ENCODE measurements around the gene MRM2.

Gene MRM2

GRCh38 chr7:2217206-2217605, 24.8 kb downstream of the MRM2 start:
- no peak overlapping the region for H3K9ac ChIP-seq (ENCODE audit: low read depth in 1 of 2, low read length in 2 of 2)
- no peak overlapping the region for H3K27ac ChIP-seq (ENCODE audit: low read depth in 2 of 2, low read length in 2 of 2)
- peaks cover 45 to 60% of the 10 kb centered on the region in 2 donors for H3K36me3 ChIP-seq (ENCODE audit: control insufficient read depth in 2 of 2, insufficient read depth in 2 of 2, low read length in 2 of 2)
- H3K4me1 ChIP-seq (ENCODE audit: control insufficient read depth in 2 of 2, insufficient read depth in 2 of 2, low read length in 2 of 2), result no peaks in the 10 kb centered on the region
- no peaks in the 10 kb centered on the region for H3K9me3 ChIP-seq (ENCODE audit: control insufficient read depth in 2 of 2, low read length in 2 of 2)
- H3K4me3 ChIP-seq (ENCODE audit: low read length in 2 of 2), result no peak overlapping the region
- no peaks in the 10 kb centered on the region for H3K27me3 ChIP-seq (ENCODE audit: control insufficient read depth in 2 of 2, insufficient read depth in 2 of 2, low read length in 2 of 2)

DNA sequence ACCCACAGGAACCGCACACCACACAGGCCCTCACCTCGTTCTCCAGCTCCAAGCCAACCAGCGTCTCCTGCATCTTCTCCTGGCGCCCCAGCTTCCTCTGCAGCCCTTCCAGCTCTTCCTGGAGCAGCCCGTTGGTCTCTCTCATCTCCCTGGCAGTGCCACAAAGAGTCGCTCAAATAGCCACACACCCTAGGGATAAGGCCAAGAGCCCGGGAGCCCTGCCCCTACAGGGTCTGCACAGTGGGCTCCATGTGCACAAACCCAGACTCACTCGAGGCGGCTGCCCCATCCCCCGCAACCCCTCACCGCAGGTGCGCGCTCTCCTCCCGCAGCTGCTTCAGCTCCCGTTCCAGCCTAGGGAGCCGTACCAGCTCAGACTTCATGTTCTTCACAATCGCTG, 26.2 kb downstream of the MRM2 start:
- H3K9ac ChIP-seq (ENCODE audit: low read depth in 1 of 2, low read length in 2 of 2), result no peak overlapping the region
- H3K4me3 ChIP-seq (ENCODE audit: low read length in 2 of 2), result no peak overlapping the region
- no peak overlapping the region for H3K27ac ChIP-seq (ENCODE audit: low read depth in 2 of 2, low read length in 2 of 2)
- H3K9me3 ChIP-seq (ENCODE audit: control insufficient read depth in 2 of 2, low read length in 2 of 2), result no peaks in the 10 kb centered on the region
- no peaks in the 10 kb centered on the region for H3K4me1 ChIP-seq (ENCODE audit: control insufficient read depth in 2 of 2, insufficient read depth in 2 of 2, low read length in 2 of 2)
- peaks cover 45 to 56% of the 10 kb centered on the region in 2 donors for H3K36me3 ChIP-seq (ENCODE audit: control insufficient read depth in 2 of 2, insufficient read depth in 2 of 2, low read length in 2 of 2)
- no peaks in the 10 kb centered on the region for H3K27me3 ChIP-seq (ENCODE audit: control insufficient read depth in 2 of 2, insufficient read depth in 2 of 2, low read length in 2 of 2)

- peaks cover 45 to 56% of the 10 kb centered on the region in 2 donors for H3K36me3 ChIP-seq (ENCODE audit: control insufficient read depth in 2 of 2, insufficient read depth in 2 of 2, low read length in 2 of 2)
- no peak overlapping the region for H3K27ac ChIP-seq (ENCODE audit: low read depth in 2 of 2, low read length in 2 of 2)
- H3K9ac ChIP-seq (ENCODE audit: low read depth in 1 of 2, low read length in 2 of 2), result no peak overlapping the region
- H3K9me3 ChIP-seq (ENCODE audit: control insufficient read depth in 2 of 2, low read length in 2 of 2), result no peaks in the 10 kb centered on the region
- H3K4me1 ChIP-seq (ENCODE audit: control insufficient read depth in 2 of 2, insufficient read depth in 2 of 2, low read length in 2 of 2), result no peaks in the 10 kb centered on the region
- no peak overlapping the region for H3K4me3 ChIP-seq (ENCODE audit: low read length in 2 of 2)
- H3K27me3 ChIP-seq (ENCODE audit: control insufficient read depth in 2 of 2, insufficient read depth in 2 of 2, low read length in 2 of 2), result no peaks in the 10 kb centered on the region
These were observed 27.4 kb downstream of the MRM2 start for GRCh38 chr7:2214636-2215035.

GRCh38 chr7:2213551-2214215, 28.3 kb downstream of the MRM2 start:
- Histone ChIP-seq H3K9me3 (ENCODE audit: control insufficient read depth in 2 of 2, low read length in 2 of 2) (no peaks in the 10 kb centered on the region), H3K9ac (ENCODE audit: low read depth in 1 of 2, low read length in 2 of 2) (no peak overlapping the region), H3K36me3 (ENCODE audit: control insufficient read depth in 2 of 2, insufficient read depth in 2 of 2, low read length in 2 of 2) (peaks cover 43 to 56% of the 10 kb centered on the region in 2 donors), H3K27me3 (ENCODE audit: control insufficient read depth in 2 of 2, insufficient read depth in 2 of 2, low read length in 2 of 2) (no peaks in the 10 kb centered on the region), H3K4me3 (ENCODE audit: low read length in 2 of 2) (no peak overlapping the region), H3K27ac (ENCODE audit: low read depth in 2 of 2, low read length in 2 of 2) (no peak overlapping the region), H3K4me1 (ENCODE audit: control insufficient read depth in 2 of 2, insufficient read depth in 2 of 2, low read length in 2 of 2) (no peaks in the 10 kb centered on the region)

DNA sequence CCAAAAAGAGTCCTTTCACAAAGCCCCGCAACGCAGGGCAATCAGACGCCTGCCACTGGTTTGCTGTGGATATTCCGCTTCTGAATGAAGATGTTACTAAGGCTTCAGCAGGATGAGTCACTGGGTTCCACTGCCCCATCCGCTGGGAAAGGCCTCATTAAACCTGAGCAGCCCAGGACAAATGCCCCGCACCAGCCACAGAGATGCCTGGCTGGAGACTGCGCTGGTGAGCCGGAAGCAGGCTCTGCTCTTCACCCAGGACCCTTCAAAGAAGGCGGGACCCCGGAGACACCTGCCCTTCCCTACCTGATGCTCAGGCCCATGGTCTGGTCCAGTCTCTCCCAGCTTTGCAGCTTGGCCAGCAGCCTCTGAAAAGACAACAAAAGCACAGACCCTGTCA, 29.1 kb downstream of the MRM2 start:
- Histone ChIP-seq H3K4me3 (ENCODE audit: low read length in 2 of 2) (no peak overlapping the region), H3K4me1 (ENCODE audit: control insufficient read depth in 2 of 2, insufficient read depth in 2 of 2, low read length in 2 of 2) (no peaks in the 10 kb centered on the region), H3K36me3 (ENCODE audit: control insufficient read depth in 2 of 2, insufficient read depth in 2 of 2, low read length in 2 of 2) (peaks cover 39 to 52% of the 10 kb centered on the region in 2 donors), H3K27ac (ENCODE audit: low read depth in 2 of 2, low read length in 2 of 2) (no peak overlapping the region), H3K9ac (ENCODE audit: low read depth in 1 of 2, low read length in 2 of 2) (no peak overlapping the region), H3K9me3 (ENCODE audit: control insufficient read depth in 2 of 2, low read length in 2 of 2) (no peaks in the 10 kb centered on the region), H3K27me3 (ENCODE audit: control insufficient read depth in 2 of 2, insufficient read depth in 2 of 2, low read length in 2 of 2) (no peaks in the 10 kb centered on the region)

DNA sequence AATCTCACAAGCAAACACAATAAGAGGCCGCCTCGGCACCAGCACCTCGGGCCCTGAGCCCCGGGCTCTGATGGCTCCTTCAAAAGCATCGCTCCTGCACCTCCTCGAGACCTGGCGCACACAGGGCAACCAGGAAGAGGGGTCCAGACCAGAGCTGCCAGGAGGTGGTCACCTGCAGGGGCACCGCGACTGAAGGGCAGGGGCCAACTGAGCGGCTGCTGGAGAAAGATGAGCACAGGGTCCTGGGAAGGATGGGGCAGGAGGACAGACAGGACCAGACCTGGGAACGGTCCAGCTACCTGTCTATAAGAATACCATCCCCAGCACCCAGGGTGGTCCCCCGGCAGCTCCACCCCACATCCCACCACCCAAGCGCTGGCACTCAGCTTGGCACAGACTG, 30.1 kb downstream of the MRM2 start:
- Histone ChIP-seq H3K9me3 (ENCODE audit: control insufficient read depth in 2 of 2, low read length in 2 of 2) (no peaks in the 10 kb centered on the region), H3K9ac (ENCODE audit: low read depth in 1 of 2, low read length in 2 of 2) (no peak overlapping the region), H3K4me1 (ENCODE audit: control insufficient read depth in 2 of 2, insufficient read depth in 2 of 2, low read length in 2 of 2) (no peaks in the 10 kb centered on the region), H3K4me3 (ENCODE audit: low read length in 2 of 2) (no peak overlapping the region), H3K36me3 (ENCODE audit: control insufficient read depth in 2 of 2, insufficient read depth in 2 of 2, low read length in 2 of 2) (peaks cover 35 to 50% of the 10 kb centered on the region in 2 donors), H3K27ac (ENCODE audit: low read depth in 2 of 2, low read length in 2 of 2) (no peak overlapping the region), H3K27me3 (ENCODE audit: control insufficient read depth in 2 of 2, insufficient read depth in 2 of 2, low read length in 2 of 2) (no peaks in the 10 kb centered on the region)

DNA sequence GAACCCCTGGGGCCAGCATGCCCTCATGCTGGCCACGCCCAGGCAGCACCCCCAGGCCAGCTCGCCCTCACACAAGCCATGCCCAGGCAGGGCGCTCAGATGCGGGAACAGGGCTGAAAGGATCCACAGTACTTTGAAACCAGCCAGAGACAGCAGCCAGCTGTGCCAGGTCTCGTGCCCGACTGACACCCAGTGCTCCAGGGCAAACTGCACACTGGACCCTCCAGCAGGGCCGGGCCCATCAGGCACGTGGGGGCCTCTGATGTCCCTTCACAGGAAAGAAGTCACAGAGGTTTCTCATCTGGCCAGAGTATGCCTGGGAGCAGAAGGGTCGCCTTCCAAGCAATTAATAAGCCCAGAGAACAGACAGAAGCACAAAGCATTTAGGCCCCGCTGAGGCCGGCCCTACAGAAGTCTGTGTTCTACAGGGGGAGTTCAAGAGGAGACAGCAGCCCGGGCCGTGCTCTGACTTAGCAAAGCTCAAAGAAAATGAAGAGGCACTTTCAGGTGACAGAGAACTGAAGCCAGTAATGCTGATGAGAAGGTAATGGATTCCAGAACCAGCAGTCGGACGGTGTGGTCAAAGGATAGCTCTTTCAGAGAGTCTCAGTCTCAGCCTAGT, 30.6 kb downstream of the MRM2 start:
- Histone ChIP-seq H3K36me3 (ENCODE audit: control insufficient read depth in 2 of 2, insufficient read depth in 2 of 2, low read length in 2 of 2) (peaks cover 29 to 44% of the 10 kb centered on the region in 2 donors), H3K9me3 (ENCODE audit: control insufficient read depth in 2 of 2, low read length in 2 of 2) (no peaks in the 10 kb centered on the region), H3K27me3 (ENCODE audit: control insufficient read depth in 2 of 2, insufficient read depth in 2 of 2, low read length in 2 of 2) (no peaks in the 10 kb centered on the region), H3K4me1 (ENCODE audit: control insufficient read depth in 2 of 2, insufficient read depth in 2 of 2, low read length in 2 of 2) (no peaks in the 10 kb centered on the region), H3K4me3 (ENCODE audit: low read length in 2 of 2) (no peak overlapping the region), H3K27ac (ENCODE audit: low read depth in 2 of 2, low read length in 2 of 2) (no peak overlapping the region), H3K9ac (ENCODE audit: low read depth in 1 of 2, low read length in 2 of 2) (no peak overlapping the region)

DNA sequence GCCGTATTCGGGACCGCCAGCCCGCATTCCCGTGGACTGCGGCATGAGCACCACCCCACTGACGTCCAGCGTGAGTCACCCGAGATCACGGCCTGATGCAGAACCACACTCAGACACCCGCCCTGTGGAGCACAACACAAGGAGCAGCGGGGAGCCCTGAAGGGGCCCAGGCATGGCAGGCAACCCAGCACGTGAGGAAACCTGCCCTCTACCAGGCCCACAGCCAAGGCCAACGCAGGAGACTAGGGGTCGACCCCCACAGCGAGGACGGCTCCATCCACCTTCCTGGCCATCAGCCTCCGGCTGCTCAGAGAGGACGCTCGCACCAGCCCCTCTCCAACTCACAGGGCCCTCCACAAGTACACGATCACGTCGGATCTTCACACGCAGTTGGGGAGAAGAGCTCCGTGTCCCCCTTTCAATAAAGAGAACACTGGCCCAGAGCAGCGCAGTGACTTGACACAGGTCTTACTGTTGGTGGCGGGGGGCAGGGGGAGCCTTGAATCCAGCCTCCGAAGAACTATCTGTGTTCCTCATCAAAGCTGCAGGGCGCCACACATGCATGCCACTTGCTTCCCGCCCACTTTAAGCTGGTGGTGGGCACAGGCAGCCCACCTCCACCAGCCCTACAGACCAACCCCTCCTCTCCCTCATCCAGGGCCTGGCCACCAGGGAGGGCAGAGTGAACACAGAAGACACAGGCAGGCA, 31.3 kb downstream of the MRM2 start:
- Histone ChIP-seq H3K4me3 (ENCODE audit: low read length in 2 of 2) (no peak overlapping the region), H3K27me3 (ENCODE audit: control insufficient read depth in 2 of 2, insufficient read depth in 2 of 2, low read length in 2 of 2) (no peaks in the 10 kb centered on the region), H3K36me3 (ENCODE audit: control insufficient read depth in 2 of 2, insufficient read depth in 2 of 2, low read length in 2 of 2) (peaks cover 28 to 38% of the 10 kb centered on the region in 2 donors), H3K9me3 (ENCODE audit: control insufficient read depth in 2 of 2, low read length in 2 of 2) (no peaks in the 10 kb centered on the region), H3K4me1 (ENCODE audit: control insufficient read depth in 2 of 2, insufficient read depth in 2 of 2, low read length in 2 of 2) (no peaks in the 10 kb centered on the region), H3K27ac (ENCODE audit: low read depth in 2 of 2, low read length in 2 of 2) (no peak overlapping the region), H3K9ac (ENCODE audit: low read depth in 1 of 2, low read length in 2 of 2) (no peak overlapping the region)

GRCh38 chr7:2209961-2210323, 32.1 kb downstream of the MRM2 start:
- Histone ChIP-seq H3K9ac (ENCODE audit: low read depth in 1 of 2, low read length in 2 of 2) (no peak overlapping the region), H3K4me1 (ENCODE audit: control insufficient read depth in 2 of 2, insufficient read depth in 2 of 2, low read length in 2 of 2) (no peaks in the 10 kb centered on the region), H3K9me3 (ENCODE audit: control insufficient read depth in 2 of 2, low read length in 2 of 2) (no peaks in the 10 kb centered on the region), H3K27me3 (ENCODE audit: control insufficient read depth in 2 of 2, insufficient read depth in 2 of 2, low read length in 2 of 2) (no peaks in the 10 kb centered on the region), H3K4me3 (ENCODE audit: low read length in 2 of 2) (no peak overlapping the region), H3K27ac (ENCODE audit: low read depth in 2 of 2, low read length in 2 of 2) (no peak overlapping the region), H3K36me3 (ENCODE audit: control insufficient read depth in 2 of 2, insufficient read depth in 2 of 2, low read length in 2 of 2) (peaks cover 25 to 33% of the 10 kb centered on the region in 2 donors)

DNA sequence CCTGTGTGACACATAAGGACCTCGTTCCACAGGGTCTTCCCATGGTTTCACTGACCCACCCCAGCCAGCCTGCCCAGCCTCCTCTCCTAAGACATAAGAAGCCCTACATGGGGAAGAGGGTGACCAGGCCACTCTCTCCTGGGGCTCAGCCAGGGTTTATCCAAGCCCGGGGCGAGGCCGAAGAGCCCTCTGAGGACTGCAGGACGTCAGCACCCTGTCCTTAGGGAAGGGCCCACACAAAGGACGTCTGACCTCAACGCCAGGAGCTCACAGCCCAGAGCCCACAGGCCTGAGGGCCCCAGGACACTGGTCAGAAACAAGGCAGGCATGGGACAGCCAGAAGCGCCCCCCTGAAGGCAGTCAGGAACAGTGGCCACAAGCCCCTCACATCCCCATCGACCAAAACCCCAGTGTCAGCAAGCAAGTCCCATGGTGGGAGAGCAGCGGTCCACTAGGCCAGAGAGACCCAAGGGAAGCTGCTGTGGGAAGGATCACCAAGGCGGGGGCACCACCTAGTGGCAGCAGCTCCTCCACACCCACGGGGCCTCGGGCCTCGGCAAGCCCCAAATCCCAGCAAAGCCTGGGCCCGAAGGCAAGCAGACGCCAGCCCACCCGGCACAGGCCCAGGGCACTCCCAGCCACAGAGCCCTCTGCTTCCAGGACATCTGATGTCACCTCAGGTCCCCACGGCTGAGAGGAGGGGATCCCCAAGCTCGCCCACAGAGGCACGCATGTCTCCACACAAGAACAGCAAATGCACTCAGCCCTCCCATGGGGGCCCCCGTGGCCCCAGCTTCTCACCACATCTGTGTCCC, 32.7 kb downstream of the MRM2 start:
- Histone ChIP-seq H3K27me3 (ENCODE audit: control insufficient read depth in 2 of 2, insufficient read depth in 2 of 2, low read length in 2 of 2) (no peaks in the 10 kb centered on the region), H3K9me3 (ENCODE audit: control insufficient read depth in 2 of 2, low read length in 2 of 2) (no peaks in the 10 kb centered on the region), H3K4me3 (ENCODE audit: low read length in 2 of 2) (no peak overlapping the region), H3K4me1 (ENCODE audit: control insufficient read depth in 2 of 2, insufficient read depth in 2 of 2, low read length in 2 of 2) (no peaks in the 10 kb centered on the region), H3K9ac (ENCODE audit: low read depth in 1 of 2, low read length in 2 of 2) (no peak overlapping the region), H3K27ac (ENCODE audit: low read depth in 2 of 2, low read length in 2 of 2) (no peak overlapping the region), H3K36me3 (ENCODE audit: control insufficient read depth in 2 of 2, insufficient read depth in 2 of 2, low read length in 2 of 2) (peaks cover 20 to 28% of the 10 kb centered on the region in 2 donors)

Data from mucosa of rectum (tissue), 2 donors.